GM20000 (cell line): Measurements from ENCODE around the gene GBE1.

ENCODE experiments used
- DNase-seq: peaks from one replicate; pipeline ENCODE4 v3.0.0; 2012; ENCODE audit warnings: low spot score
- CTCF ChIP-seq: IDR thresholded peaks from 2 replicates; pipeline ENCODE4 v1.5.1; 2012; ENCODE audit warnings: mild to moderate bottlenecking, control low read depth; ENCODE audit errors: extremely low read depth, missing control alignments

The GBE1 gene

GRCh38 chr3:81470524-81471278, 290.7 kb downstream of the GBE1 start:
- TF ChIP-seq CTCF: no peak
- no peak for DNase-seq

GRCh38 chr3:81468391-81468790, 293.1 kb downstream of the GBE1 start:
- no peak for DNase-seq
- no peak for TF ChIP-seq CTCF

- TF ChIP-seq CTCF: no peak
- DNase-seq: no peak
These were observed 295.3 kb downstream of the GBE1 start for GRCh38 chr3:81466201-81466560.

GRCh38 chr3:81465510-81466200, 295.8 kb downstream of the GBE1 start:
- DNase-seq: no peak
- TF ChIP-seq CTCF: no peak

- no peak for DNase-seq
- TF ChIP-seq CTCF: no peak
These were observed 297.7 kb downstream of the GBE1 start for GRCh38 chr3:81463781-81464180.

GRCh38 chr3:81462921-81463320, 298.5 kb downstream of the GBE1 start:
- no peak for DNase-seq
- TF ChIP-seq CTCF: no peak

- TF ChIP-seq CTCF: no peak
- DNase-seq: no peak
These were observed 301.7 kb downstream of the GBE1 start for GRCh38 chr3:81459733-81460132.
